ENCODE results near the gene GPATCH2.
"Not testable (repeated sequence)": the region's sequence is repeated elsewhere in the genome, so short reads cannot be mapped to it uniquely, and the experiment has no call there.

Gene GPATCH2

GRCh38 chr1:217524787-217525520, 105.9 kb downstream of the GPATCH2 start:
- no peak for DNase-seq

GRCh38 chr1:217523921-217524320, 107.0 kb downstream of the GPATCH2 start:
- DNase-seq, result not testable (repeated sequence)

- no peak for DNase-seq
Measured at GRCh38 chr1:217522277-217522676, 108.6 kb downstream of the GPATCH2 start.

- no peak for DNase-seq
Measured at GRCh38 chr1:217521317-217521716, 109.6 kb downstream of the GPATCH2 start.

GRCh38 chr1:217506878-217507277, 124.0 kb downstream of the GPATCH2 start:
- no peak for DNase-seq

GRCh38 chr1:217498209-217498608, 132.7 kb downstream of the GPATCH2 start:
- DNase-seq, result no peak

GRCh38 chr1:217495249-217495648, 135.6 kb downstream of the GPATCH2 start:
- no peak for DNase-seq

GRCh38 chr1:217494767-217495166, 136.1 kb downstream of the GPATCH2 start:
- DNase-seq, result no peak

GRCh38 chr1:217493290-217493689, 137.6 kb downstream of the GPATCH2 start:
- no peak for DNase-seq

- DNase-seq, result no peak
Measured at GRCh38 chr1:217484871-217485270, 146.0 kb downstream of the GPATCH2 start.

GRCh38 chr1:217482356-217483102, 148.4 kb downstream of the GPATCH2 start:
- peak; percentile 74 for DNase-seq

GRCh38 chr1:217478450-217478849, 152.4 kb downstream of the GPATCH2 start:
- no peak for DNase-seq

- DNase-seq, result no peak
Measured at GRCh38 chr1:217472915-217473314, 158.0 kb downstream of the GPATCH2 start.

GRCh38 chr1:217471403-217471802, 159.5 kb downstream of the GPATCH2 start:
- no peak for DNase-seq

- DNase-seq, result no peak
Measured at GRCh38 chr1:217469983-217470382, 160.9 kb downstream of the GPATCH2 start.

- no peak for DNase-seq
Measured at GRCh38 chr1:217465102-217465501, 165.8 kb downstream of the GPATCH2 start.

GRCh38 chr1:217462666-217463065, 168.2 kb downstream of the GPATCH2 start:
- DNase-seq, result no peak

- no peak for DNase-seq
Measured at GRCh38 chr1:217462159-217462558, 168.7 kb downstream of the GPATCH2 start.

- no peak for DNase-seq
Measured at GRCh38 chr1:217457016-217457415, 173.9 kb downstream of the GPATCH2 start.

GRCh38 chr1:217456261-217456660, 174.6 kb downstream of the GPATCH2 start:
- no peak for DNase-seq

GRCh38 chr1:217453816-217454215, 177.1 kb downstream of the GPATCH2 start:
- DNase-seq, result no peak

GRCh38 chr1:217449370-217449769, 181.5 kb downstream of the GPATCH2 start:
- no peak for DNase-seq

- DNase-seq, result no peak
Measured at GRCh38 chr1:217443845-217444244, 187.0 kb downstream of the GPATCH2 start.

GRCh38 chr1:217437376-217437775, 193.5 kb downstream of the GPATCH2 start:
- DNase-seq, result no peak
